GM13976 (cell line): ENCODE measurements around the gene BRINP1.

ENCODE experiments used
- DNase-seq: peaks from one replicate; pipeline ENCODE4 v3.0.0; 2012; ENCODE audit warnings: low spot score
- in situ Hi-C: fragments of 300-500 bp; cut with MboI; formaldehyde crosslinking; loops from one replicate; pipeline ENCODE4 v1.12.0; 2022; ENCODE audit warnings: low sequenced_read_pairs, mixed read lengths, inconsistent platforms; ENCODE audit not compliant: unreplicated experiment
- TF ChIP-seq, protein P1 (sequence below): IDR thresholded peaks from 2 replicates; pipeline ENCODE4 v1.5.1; 2012; ENCODE audit warnings: borderline replicate concordance, mild to moderate bottlenecking; ENCODE audit not compliant: insufficient read depth; ENCODE audit errors: extremely low read depth, missing control alignments, control extremely low read depth

Gene BRINP1

GRCh38 chr9:119273325-119273904 lies 95.8 kb downstream of the BRINP1 start:
- in situ Hi-C loops: no loop called here
- DNase-seq: no peak
- TF ChIP-seq, protein P1, sequence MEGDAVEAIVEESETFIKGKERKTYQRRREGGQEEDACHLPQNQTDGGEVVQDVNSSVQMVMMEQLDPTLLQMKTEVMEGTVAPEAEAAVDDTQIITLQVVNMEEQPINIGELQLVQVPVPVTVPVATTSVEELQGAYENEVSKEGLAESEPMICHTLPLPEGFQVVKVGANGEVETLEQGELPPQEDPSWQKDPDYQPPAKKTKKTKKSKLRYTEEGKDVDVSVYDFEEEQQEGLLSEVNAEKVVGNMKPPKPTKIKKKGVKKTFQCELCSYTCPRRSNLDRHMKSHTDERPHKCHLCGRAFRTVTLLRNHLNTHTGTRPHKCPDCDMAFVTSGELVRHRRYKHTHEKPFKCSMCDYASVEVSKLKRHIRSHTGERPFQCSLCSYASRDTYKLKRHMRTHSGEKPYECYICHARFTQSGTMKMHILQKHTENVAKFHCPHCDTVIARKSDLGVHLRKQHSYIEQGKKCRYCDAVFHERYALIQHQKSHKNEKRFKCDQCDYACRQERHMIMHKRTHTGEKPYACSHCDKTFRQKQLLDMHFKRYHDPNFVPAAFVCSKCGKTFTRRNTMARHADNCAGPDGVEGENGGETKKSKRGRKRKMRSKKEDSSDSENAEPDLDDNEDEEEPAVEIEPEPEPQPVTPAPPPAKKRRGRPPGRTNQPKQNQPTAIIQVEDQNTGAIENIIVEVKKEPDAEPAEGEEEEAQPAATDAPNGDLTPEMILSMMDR: no peak

- TF ChIP-seq, protein P1: no peak
- DNase-seq: no peak
- in situ Hi-C loops: no loop called here
Measured at GRCh38 chr9:119272500-119273211, 96.6 kb downstream of the BRINP1 start.

DNA sequence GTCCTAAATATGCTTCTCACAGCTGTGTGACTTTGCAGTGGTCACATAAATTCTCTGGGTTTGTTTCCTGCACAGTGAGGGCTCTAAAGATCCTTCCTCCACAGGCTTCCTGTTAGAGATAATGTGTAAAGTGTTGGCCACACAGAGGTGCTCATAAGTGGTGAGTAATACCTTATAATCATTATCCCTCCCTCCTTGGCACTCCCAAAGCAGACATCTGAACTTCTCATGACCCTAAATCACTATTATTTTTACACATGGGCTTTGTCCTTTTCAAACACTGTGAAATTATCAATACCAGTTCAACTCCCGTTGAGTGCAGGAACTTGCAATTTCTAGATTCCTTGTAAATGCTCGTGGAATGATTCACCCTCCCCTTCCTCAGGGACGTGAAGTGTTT lies 100.2 kb downstream of the BRINP1 start:
- no peak for DNase-seq
- TF ChIP-seq, protein P1: no peak
- in situ Hi-C loops: no loop called here

GRCh38 chr9:119264165-119264564 lies 105.1 kb downstream of the BRINP1 start:
- DNase-seq: no peak
- TF ChIP-seq, protein P1: no peak
- in situ Hi-C loops: no loop called here

DNA sequence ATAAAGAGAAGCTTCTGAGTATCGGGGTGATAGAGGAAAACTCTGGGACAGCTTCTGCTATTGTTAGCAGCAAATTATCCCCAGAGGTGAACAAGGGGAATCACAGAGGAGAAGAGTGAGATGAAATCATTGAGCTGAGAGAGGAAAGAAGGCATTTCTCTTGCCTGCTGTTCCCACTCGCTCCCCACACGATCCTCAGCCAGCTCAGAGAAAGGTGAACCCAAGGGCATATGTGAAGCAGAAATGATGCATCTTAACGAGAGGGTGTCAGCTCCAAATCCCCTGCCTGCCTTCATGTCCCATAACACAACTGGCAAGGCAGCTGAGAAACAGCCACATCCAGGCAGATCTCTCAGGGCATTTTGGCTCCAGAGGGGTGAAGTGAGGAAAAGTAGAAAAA lies 111.6 kb downstream of the BRINP1 start:
- in situ Hi-C loops: no loop called here
- no peak for DNase-seq
- TF ChIP-seq, protein P1: no peak

GRCh38 chr9:119255116-119255515 lies 114.1 kb downstream of the BRINP1 start:
- in situ Hi-C loops: no loop called here
- TF ChIP-seq, protein P1: no peak
- no peak for DNase-seq
